ENCODE measurements around the gene CA14.
"Not testable (repeated sequence)": the region's sequence is repeated elsewhere in the genome, so short reads cannot be mapped to it uniquely, and the experiment has no call there.

Gene CA14

DNA sequence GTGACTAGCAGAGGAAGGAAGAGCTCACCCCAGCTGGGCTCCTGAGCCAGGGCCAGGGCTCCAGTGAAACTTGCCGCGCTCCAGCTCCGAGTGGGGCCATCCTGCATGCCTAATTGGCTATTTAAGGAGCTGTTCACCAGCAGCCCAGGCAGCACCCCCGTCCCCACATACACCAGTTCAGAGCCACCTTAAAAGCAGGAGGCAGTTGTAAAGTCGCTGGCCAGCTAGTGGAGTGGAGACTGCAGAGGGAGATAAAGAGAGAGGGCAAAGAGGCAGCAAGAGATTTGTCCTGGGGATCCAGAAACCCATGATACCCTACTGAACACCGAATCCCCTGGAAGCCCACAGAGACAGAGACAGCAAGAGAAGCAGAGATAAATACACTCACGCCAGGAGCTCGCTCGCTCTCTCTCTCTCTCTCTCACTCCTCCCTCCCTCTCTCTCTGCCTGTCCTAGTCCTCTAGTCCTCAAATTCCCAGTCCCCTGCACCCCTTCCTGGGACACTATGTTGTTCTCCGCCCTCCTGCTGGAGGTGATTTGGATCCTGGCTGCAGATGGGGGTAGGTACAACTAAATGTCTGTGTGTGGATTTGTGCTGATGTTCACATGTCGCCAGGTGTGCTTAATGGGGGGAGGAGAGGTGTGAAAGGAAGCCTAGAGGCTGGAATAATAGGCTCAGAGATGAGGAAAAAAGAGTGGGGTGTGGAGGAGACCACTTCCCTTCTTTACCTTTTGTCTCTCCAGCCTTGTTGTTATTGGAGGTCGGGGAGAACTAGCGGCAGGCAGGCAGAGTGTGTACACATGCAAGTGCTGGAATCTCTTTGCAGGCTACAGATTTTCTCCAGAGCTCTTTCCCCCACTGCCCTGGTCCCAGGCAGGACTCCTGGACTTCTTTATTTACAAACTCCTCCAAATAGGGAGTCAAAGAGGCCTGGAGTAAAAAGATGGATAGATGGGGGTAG lies at the start of gene CA14:
Gene CA14, plus strand, starts transcription at position 151 of the 962 bp plus-strand sequence. Its CDS starts 355 bp downstream, at position 506.
- no peak for DNase-seq (ENCODE audit: low read depth)

- DNase-seq (ENCODE audit: low read depth), result not testable (repeated sequence)
These were observed 49.1 kb upstream of the CA14 start for GRCh38 chr1:150208460-150208859.

- DNase-seq (ENCODE audit: low read depth), result no peak
These were observed 47.5 kb upstream of the CA14 start for GRCh38 chr1:150210091-150210490.

DNA sequence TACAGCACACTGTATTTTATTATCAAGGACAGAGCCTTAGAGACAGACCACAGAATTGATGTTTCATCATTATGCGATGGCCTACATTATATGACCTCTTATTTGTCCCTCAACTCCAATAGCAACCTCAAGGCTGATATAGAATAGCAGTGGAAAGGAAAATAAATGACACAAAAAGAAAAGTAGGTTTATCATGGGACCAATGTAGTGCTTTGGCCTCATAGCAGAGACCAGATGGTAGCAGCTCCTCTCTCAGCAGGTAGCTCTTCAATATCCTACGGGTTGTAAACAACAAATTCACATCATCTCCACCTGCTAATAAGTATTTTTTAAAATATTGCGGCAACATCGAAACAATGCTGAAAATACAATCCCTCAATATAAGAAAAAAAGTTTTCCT lies 46.9 kb upstream of the CA14 start:
- no peak for DNase-seq (ENCODE audit: low read depth)

GRCh38 chr1:150212070-150212469 lies 45.5 kb upstream of the CA14 start:
- no peak for DNase-seq (ENCODE audit: low read depth)

DNA sequence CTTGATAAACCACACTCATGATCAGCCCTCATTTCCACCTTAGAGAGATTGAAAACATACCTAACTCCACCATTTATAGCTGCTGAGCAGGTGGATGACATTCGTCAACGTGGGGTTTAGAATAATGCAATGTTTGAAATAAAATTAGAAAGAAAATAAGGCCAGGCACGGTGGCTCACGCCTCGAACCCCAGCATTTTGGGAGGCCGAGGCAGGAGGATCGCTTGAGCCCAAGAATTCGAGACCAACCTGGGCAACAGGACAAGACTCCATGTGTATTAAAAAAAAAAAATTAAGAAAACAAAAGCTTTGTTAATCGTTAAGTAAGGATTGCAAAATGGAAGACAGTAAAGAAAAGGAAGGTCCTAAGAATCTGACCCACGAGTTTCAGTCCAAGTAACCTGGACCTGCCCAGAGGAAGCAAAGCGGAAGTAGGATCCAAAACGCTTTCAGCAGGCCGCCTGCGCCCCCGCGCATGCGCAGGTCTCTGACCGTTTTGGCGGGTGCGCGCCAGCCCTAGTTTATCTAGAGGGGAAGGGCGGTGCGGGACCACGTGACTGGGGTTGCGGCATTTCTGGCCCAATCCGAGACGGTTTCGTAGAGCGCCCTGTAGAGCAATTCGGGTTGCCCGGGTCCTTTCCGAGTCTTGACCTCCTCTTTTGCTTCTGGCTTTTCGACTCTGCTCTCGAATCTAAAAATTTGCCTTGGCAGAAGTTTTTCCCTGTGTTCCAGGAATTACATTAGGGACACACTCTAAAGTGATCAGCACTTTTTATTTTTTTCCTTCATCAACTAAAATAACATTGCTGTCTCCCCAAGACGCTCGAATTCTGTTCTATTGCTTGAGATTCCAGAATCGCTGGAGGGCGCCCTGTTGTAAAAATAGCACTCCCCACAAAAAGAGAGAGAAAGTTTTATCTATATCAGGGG lies 44.1 kb upstream of the CA14 start:
- DNase-seq (ENCODE audit: low read depth), result peak; percentile 85

DNA sequence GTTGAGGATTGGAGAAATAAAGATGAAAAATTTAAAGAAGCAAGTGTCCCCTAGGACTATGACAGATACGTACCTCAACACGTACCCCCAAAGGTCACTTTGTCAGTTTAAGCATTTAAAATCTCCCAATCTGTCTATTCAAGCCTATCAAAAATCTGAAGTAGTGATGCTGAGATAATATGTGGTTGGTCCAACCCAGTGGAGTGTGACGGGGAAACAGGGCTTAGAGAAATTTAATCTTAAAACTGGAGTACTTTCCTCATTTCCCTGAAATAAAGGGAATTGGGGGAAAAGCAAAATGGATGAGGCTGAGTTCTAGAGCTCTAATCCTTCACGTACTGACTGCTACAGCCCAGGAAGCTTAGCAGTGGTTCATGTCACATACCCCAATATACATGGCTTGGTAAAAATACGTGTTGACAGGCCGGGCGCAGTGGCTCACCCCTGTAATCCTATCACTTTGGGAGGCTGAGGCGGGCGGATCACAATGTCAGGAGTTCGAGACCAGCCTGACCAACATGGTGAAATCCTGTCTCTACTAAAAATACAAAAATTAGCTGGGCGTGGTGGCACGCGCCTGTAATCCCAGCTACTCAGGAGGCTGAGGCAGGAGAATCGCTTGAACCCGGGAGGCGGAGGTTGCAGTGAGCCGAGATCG lies 43.3 kb upstream of the CA14 start:
- DNase-seq (ENCODE audit: low read depth), result not testable (repeated sequence)

DNA sequence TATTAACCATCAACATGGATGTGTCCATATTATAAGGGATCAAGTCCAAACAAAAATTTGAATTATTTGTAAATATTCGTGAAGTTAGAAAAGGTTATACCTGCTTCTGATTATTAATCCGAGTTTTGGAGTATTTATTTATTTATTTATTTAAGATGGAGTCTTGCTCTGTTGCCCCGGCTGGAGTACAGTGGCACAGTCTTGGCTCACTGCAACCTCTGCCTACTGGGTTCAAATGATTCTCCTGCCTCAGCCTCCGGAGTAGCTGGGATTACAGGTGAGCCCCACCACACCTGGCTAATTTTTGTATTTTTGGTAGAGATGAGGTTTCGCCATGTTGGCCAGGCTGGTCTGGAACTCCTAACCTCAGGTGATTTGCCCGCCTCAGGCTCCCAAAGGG lies 41.7 kb upstream of the CA14 start:
- not testable (repeated sequence) for DNase-seq (ENCODE audit: low read depth)

DNA sequence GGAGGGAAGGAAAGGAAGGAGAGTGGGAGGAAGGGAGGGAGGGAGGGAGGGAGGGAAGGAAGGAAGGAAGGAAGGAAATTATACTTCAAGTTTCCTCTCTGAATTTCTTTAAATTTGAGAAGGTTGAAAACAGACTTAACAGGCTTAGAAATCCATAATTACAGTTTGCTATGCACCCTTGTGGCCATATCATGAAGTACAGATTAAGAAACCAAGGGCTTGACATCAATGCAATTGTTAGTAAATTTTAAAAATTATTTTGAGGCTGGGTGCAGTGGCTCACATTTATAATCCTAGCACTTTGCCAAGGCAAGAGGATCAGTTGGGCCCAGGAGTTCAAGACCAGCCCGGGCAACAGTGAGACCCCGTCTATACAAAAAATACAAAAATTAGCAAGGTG lies 36.0 kb upstream of the CA14 start:
- DNase-seq (ENCODE audit: low read depth), result no peak

DNA sequence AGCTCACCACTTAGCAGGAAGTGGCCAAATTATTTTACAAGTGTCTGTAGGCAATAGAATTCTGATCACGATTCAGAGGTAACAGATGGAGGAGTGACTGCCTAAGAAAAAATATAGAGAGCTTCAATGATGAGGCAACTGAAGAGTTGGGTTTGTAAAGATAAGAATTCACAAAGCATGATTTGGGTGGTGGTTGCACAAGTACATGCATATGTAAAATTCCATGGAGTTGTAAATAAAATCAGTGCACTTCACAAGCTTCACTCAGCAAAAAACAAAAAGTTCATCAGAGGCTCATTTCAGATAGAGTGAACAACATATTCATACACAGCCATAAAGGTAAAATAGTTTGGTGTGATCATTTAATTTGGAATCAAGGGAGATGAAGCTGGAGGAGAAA lies 32.6 kb upstream of the CA14 start:
- DNase-seq (ENCODE audit: low read depth), result no peak

DNA sequence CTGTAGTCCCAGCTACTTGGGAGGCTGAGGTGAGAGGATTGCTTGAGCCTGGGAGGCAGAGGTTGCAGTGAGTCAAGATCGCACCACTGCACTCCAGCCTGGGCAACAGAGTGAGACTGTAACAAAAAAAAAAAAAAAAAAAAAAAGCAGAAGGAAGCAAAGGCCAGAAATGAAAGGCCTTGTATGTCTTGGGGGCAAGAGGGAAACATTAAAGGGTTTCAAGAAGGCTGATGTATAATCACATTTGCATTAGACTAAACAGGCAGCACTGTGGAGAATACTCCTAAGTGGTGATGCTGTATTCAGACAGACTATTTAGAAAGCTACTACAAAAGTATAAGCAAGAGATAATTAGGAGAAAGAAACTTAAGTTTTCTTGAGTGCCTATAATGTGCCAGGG lies 32.0 kb upstream of the CA14 start:
- no peak for DNase-seq (ENCODE audit: low read depth)

DNA sequence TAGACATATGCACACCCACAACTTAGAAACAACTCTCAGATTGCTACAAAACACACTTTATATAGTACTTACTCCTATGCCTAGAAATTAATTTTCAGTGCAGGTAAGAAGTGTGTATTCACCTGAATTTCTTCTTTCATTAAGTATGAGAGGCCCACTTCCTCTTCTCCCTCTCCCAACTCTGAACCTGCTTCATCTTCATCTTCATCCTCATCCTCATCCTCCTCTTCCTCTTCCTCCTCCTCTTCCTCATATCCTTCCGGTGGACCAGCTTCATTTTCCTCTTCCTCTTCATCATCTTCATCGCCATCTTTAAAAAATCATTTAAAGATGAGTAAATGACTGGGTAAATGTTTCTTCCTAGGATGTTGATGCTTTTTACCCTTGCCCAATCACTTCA lies 31.1 kb upstream of the CA14 start:
- no peak for DNase-seq (ENCODE audit: low read depth)

- DNase-seq (ENCODE audit: low read depth), result no peak
These were observed 30.3 kb upstream of the CA14 start for GRCh38 chr1:150227228-150227627.

DNA sequence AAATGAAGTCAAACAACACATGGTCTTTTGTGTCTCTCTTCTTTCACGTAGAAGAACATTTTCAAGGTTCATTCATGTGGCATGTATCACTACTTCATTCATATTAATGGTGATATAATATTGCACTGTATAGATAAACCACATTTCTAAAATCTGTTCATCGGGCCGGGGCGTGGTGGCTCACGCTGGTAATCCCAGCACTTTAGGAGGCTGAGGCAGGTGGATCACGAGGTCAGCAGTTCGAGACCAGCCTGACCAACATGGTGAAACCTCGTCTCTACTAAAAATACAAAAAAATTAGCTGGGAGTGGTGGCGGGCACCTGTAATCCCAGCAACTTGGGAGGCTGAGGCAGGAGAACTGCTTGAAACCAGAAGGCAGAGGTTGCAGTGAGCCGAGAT lies 29.3 kb upstream of the CA14 start:
- DNase-seq (ENCODE audit: low read depth), result not testable (repeated sequence)

DNA sequence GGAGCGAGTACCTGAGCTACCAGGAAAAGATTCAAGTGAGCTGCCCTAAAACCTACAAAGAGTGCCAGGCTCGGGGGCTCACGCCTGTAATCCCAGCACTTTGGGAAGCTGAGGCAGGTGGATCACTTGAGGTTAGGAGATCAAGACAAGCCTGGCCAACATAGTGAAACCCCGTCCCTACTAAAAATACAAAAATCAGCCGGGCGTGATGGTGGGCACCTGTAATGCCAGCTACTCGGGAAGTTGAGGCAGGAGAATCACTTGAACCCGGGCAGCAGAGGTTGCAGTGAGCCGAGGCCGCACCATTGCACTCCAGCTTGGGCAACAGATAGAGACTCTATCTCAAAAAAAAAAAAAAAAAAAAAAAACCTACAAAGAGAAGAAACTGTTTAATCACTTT lies 24.7 kb upstream of the CA14 start:
- DNase-seq (ENCODE audit: low read depth), result not testable (repeated sequence)

DNA sequence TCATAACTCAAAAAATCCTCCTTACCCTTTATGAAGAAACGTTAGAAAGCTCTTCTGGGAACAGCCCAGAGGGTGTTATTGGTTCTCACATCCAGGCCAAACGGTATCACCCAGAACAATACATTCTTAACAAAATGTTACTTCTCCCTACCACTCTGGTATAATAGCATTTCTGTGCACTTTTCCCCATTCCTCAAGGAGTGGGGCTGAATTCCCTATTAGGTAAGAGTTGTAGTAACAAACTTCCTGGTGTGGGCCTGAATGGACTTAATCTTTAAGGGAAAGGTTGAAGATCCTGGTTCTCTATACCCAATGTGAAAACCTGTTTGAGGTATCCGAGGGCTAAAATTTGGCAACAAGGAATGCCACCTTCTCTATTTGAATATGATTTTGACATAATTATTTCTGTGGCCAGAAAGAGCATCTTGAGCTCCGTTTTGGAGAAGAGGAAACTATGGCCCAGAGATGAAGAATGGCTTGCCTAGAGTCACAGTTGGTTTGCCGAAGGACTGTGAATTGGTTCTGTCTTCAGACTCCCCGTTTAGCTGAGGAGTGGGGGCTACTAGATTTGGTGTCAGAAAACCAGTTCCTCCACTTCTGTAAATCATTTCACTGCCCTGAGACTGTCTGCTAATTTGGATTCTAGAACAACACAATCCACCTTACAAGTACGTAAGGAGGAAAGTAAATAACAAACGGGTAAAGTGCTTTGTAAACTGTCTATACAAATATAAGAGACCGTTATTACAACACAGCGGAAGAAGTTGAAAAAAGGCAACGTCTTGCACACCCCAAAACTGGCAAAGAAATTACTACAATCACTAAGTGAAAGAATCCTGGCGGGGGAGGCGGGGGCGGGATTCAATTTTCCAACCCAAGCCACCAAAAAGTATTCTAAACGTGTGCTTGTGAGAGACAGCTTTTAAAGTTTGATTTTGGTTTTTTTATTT lies 23.9 kb upstream of the CA14 start:
- DNase-seq (ENCODE audit: low read depth), result no peak

GRCh38 chr1:150234309-150234565 lies 23.3 kb upstream of the CA14 start:
- no peak for DNase-seq (ENCODE audit: low read depth)

DNA sequence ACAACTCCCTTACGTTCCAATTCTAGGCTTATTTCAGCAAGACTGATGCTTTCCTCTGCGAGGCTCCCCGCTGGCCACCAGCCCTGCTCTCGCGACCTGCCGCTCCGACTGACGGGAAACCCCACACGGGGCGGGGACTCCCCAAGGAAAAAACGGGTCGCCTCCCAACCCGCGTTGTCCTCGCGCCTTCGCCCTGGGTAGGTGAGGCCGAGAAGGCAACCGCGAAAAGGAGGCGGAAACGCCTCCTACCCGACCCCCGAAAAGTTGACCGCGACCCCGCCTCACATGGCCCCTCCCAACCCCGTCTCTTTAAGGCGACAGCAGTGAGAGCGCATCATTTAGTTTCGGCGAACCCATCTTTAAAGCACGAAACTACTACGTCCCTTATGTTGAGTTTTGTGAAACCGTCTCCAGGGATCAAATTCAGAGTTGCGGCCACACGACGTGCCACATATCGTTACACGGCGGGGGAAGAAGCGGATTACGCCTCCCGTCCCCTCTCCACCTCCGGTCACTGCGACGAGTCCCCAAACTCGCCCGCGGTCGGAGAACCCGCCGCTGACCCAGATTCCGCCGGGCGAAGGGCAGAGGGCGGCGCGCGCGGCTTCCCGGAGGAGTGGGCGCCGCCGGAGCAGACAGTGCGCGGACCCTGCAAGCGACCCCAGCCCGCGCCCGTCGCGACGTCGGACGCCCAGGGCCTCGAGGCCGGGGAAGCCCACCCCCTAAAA lies 22.8 kb upstream of the CA14 start:
- DNase-seq (ENCODE audit: low read depth), result peak; percentile 40

GRCh38 chr1:150235294-150235851 lies 22.2 kb upstream of the CA14 start:
- DNase-seq (ENCODE audit: low read depth), result no peak

Data from GM04504 (cell line).